Measurements from ENCODE around the gene RPL5. TPM values are rescaled to one million over a fixed set of nuclear protein-coding genes. Genes with fewer than 3 reads are reported as not detected.

Gene RPL5
- total RNA-seq, 1 donor from 2014 or later = 1,195 TPM

- Mint-ChIP-seq H3K4me1 (ENCODE audit: low read depth) (peaks cover 15% of the 10 kb centered on the region), H3K27me3 (ENCODE audit: low read depth) (no peaks in the 10 kb centered on the region), H3K36me3 (ENCODE audit: low read depth) (peaks cover 30% of the 10 kb centered on the region), H3K27ac (no peak overlapping the region), H3K9me3 (no peaks in the 10 kb centered on the region), H3K4me3 (ENCODE audit: low read depth) (no peak overlapping the region)
- intact Hi-C loops (cut with micrococcal nuclease) = no loop called here
- DNase-seq (ENCODE audit: low spot score) = no peak
These were observed 43.1 kb downstream of the RPL5 start for GRCh38 chr1:92874987-92875386.

GRCh38 chr1:92876351-92876750 lies 44.5 kb downstream of the RPL5 start:
- DNase-seq (ENCODE audit: low spot score) = no peak
- Mint-ChIP-seq H3K36me3 (ENCODE audit: low read depth) (peaks cover 33% of the 10 kb centered on the region), H3K27me3 (ENCODE audit: low read depth) (no peaks in the 10 kb centered on the region), H3K4me3 (ENCODE audit: low read depth) (no peak overlapping the region), H3K4me1 (ENCODE audit: low read depth) (peaks cover 15% of the 10 kb centered on the region), H3K9me3 (no peaks in the 10 kb centered on the region), H3K27ac (no peak overlapping the region)
- intact Hi-C loops (cut with micrococcal nuclease) = no loop called here

GRCh38 chr1:92877081-92877711 lies 45.4 kb downstream of the RPL5 start:
- Mint-ChIP-seq H3K36me3 (ENCODE audit: low read depth) (peaks cover 34% of the 10 kb centered on the region), H3K4me1 (ENCODE audit: low read depth) (peaks cover 15% of the 10 kb centered on the region), H3K27me3 (ENCODE audit: low read depth) (no peaks in the 10 kb centered on the region), H3K9me3 (no peaks in the 10 kb centered on the region), H3K4me3 (ENCODE audit: low read depth) (peak overlapping the region; percentile 61), H3K27ac (no peak overlapping the region)
- intact Hi-C loops (cut with micrococcal nuclease) = no loop called here
- no peak for DNase-seq (ENCODE audit: low spot score)

GRCh38 chr1:92877792-92878191 lies 46.0 kb downstream of the RPL5 start:
- H3K4me3 Mint-ChIP-seq (ENCODE audit: low read depth) = peak overlapping the region; percentile 61
- H3K4me1 Mint-ChIP-seq (ENCODE audit: low read depth) = peaks cover 17% of the 10 kb centered on the region
- no peak overlapping the region for H3K27ac Mint-ChIP-seq
- H3K36me3 Mint-ChIP-seq (ENCODE audit: low read depth) = peaks cover 30% of the 10 kb centered on the region
- H3K9me3 Mint-ChIP-seq = no peaks in the 10 kb centered on the region
- intact Hi-C loops (cut with micrococcal nuclease) = no loop called here
- no peak for DNase-seq (ENCODE audit: low spot score)
- no peaks in the 10 kb centered on the region for H3K27me3 Mint-ChIP-seq (ENCODE audit: low read depth)

GRCh38 chr1:92879316-92879968 lies 47.6 kb downstream of the RPL5 start:
- Mint-ChIP-seq H3K27ac (no peak overlapping the region), H3K4me3 (ENCODE audit: low read depth) (no peak overlapping the region), H3K36me3 (ENCODE audit: low read depth) (peaks cover 16% of the 10 kb centered on the region), H3K4me1 (ENCODE audit: low read depth) (peaks cover 26% of the 10 kb centered on the region), H3K27me3 (ENCODE audit: low read depth) (no peaks in the 10 kb centered on the region), H3K9me3 (no peaks in the 10 kb centered on the region)
- intact Hi-C loops (cut with micrococcal nuclease) = no loop called here
- no peak for DNase-seq (ENCODE audit: low spot score)

GRCh38 chr1:92881391-92881790 lies 49.6 kb downstream of the RPL5 start:
- no peaks in the 10 kb centered on the region for H3K9me3 Mint-ChIP-seq
- no peak overlapping the region for H3K27ac Mint-ChIP-seq
- H3K4me3 Mint-ChIP-seq (ENCODE audit: low read depth) = no peak overlapping the region
- intact Hi-C loops (cut with micrococcal nuclease) = no loop called here
- peaks cover 26% of the 10 kb centered on the region for H3K4me1 Mint-ChIP-seq (ENCODE audit: low read depth)
- H3K36me3 Mint-ChIP-seq (ENCODE audit: low read depth) = peaks cover 8% of the 10 kb centered on the region
- H3K27me3 Mint-ChIP-seq (ENCODE audit: low read depth) = no peaks in the 10 kb centered on the region
- DNase-seq (ENCODE audit: low spot score) = no peak

- Mint-ChIP-seq H3K4me1 (ENCODE audit: low read depth) (peaks cover 18% of the 10 kb centered on the region), H3K27me3 (ENCODE audit: low read depth) (no peaks in the 10 kb centered on the region), H3K36me3 (ENCODE audit: low read depth) (peaks cover 11% of the 10 kb centered on the region), H3K4me3 (ENCODE audit: low read depth) (no peak overlapping the region), H3K9me3 (no peaks in the 10 kb centered on the region), H3K27ac (no peak overlapping the region)
- DNase-seq (ENCODE audit: low spot score) = no peak
- intact Hi-C loops (cut with micrococcal nuclease) = no loop called here
These were observed 51.0 kb downstream of the RPL5 start for GRCh38 chr1:92882819-92883218.

- Mint-ChIP-seq H3K4me1 (ENCODE audit: low read depth) (peaks cover 13% of the 10 kb centered on the region), H3K9me3 (no peaks in the 10 kb centered on the region), H3K27ac (no peak overlapping the region), H3K27me3 (ENCODE audit: low read depth) (no peaks in the 10 kb centered on the region), H3K4me3 (ENCODE audit: low read depth) (no peak overlapping the region), H3K36me3 (ENCODE audit: low read depth) (peaks cover 15% of the 10 kb centered on the region)
- intact Hi-C loops (cut with micrococcal nuclease) = no loop called here
- no peak for DNase-seq (ENCODE audit: low spot score)
These were observed 51.5 kb downstream of the RPL5 start for GRCh38 chr1:92883297-92883696.

GRCh38 chr1:92884195-92884594 lies 52.4 kb downstream of the RPL5 start:
- no peak overlapping the region for H3K27ac Mint-ChIP-seq
- peaks cover 12% of the 10 kb centered on the region for H3K4me1 Mint-ChIP-seq (ENCODE audit: low read depth)
- H3K36me3 Mint-ChIP-seq (ENCODE audit: low read depth) = peaks cover 15% of the 10 kb centered on the region
- no peak for DNase-seq (ENCODE audit: low spot score)
- no peak overlapping the region for H3K4me3 Mint-ChIP-seq (ENCODE audit: low read depth)
- no peaks in the 10 kb centered on the region for H3K27me3 Mint-ChIP-seq (ENCODE audit: low read depth)
- intact Hi-C loops (cut with micrococcal nuclease) = no loop called here
- H3K9me3 Mint-ChIP-seq = peaks cover 6% of the 10 kb centered on the region

- no peak for DNase-seq (ENCODE audit: low spot score)
- H3K27ac Mint-ChIP-seq = no peak overlapping the region
- H3K4me1 Mint-ChIP-seq (ENCODE audit: low read depth) = peaks cover 12% of the 10 kb centered on the region
- no peak overlapping the region for H3K4me3 Mint-ChIP-seq (ENCODE audit: low read depth)
- peaks cover 22% of the 10 kb centered on the region for H3K9me3 Mint-ChIP-seq
- H3K36me3 Mint-ChIP-seq (ENCODE audit: low read depth) = peaks cover 17% of the 10 kb centered on the region
- no peaks in the 10 kb centered on the region for H3K27me3 Mint-ChIP-seq (ENCODE audit: low read depth)
- intact Hi-C loops (cut with micrococcal nuclease) = no loop called here
These were observed 55.1 kb downstream of the RPL5 start for GRCh38 chr1:92886886-92887419.

GRCh38 chr1:92887465-92887864 lies 55.6 kb downstream of the RPL5 start:
- intact Hi-C loops (cut with micrococcal nuclease) = no loop called here
- Mint-ChIP-seq H3K9me3 (peaks cover 26% of the 10 kb centered on the region), H3K4me3 (ENCODE audit: low read depth) (no peak overlapping the region), H3K27me3 (ENCODE audit: low read depth) (no peaks in the 10 kb centered on the region), H3K4me1 (ENCODE audit: low read depth) (peaks cover 12% of the 10 kb centered on the region), H3K27ac (no peak overlapping the region), H3K36me3 (ENCODE audit: low read depth) (peaks cover 16% of the 10 kb centered on the region)
- DNase-seq (ENCODE audit: low spot score) = no peak
